WTC11 (cell line): ENCODE measurements around the gene TBCCD1. TPM values are rescaled to one million over a fixed set of nuclear protein-coding genes. Genes with fewer than 3 reads are reported as not detected.

Experiments
- ATAC-seq: fragments of 200-7000 bp; cut with Tn5 transposase; 2 replicates; pipeline ENCODE4 v1.10.0; 2021; ENCODE audit warnings: mild to moderate bottlenecking, moderate library complexity
- CTCF ChIA-PET: fragments of 300-600 bp; sonication (Branson Sonifier 250); formaldehyde crosslinking; loops from one replicate; lab custom pipeline; 2021; ENCODE audit warnings: antibody characterized with exemption; lab: Charles Lee
- POLR2A ChIA-PET: fragments of 350-600 bp; sonication (Branson Sonifier 250); formaldehyde crosslinking; loops from one replicate; lab custom pipeline; 2021; ENCODE audit warnings: antibody characterized with exemption; lab: Charles Lee
- DNase-seq: peaks from one replicate; pipeline ENCODE4 v3.0.0; 2021; ENCODE audit warnings: low spot score
- H3K27ac Mint-ChIP-seq: 2 replicates; pipeline ENCODE4 v1.8.0; 2021; ENCODE audit warnings: mixed read lengths
- H3K27me3 Mint-ChIP-seq: 2 replicates; pipeline ENCODE4 v1.8.0; 2021; ENCODE audit warnings: low read depth, mild to moderate bottlenecking, moderate library complexity, mixed read lengths
- H3K36me3 Mint-ChIP-seq: 2 replicates; pipeline ENCODE4 v1.8.0; 2021; ENCODE audit warnings: mixed read lengths
- H3K4me1 Mint-ChIP-seq: 2 replicates; pipeline ENCODE4 v1.8.0; 2022; ENCODE audit warnings: mixed read lengths
- H3K4me3 Mint-ChIP-seq: 2 replicates; pipeline ENCODE4 v1.8.0; 2021; ENCODE audit warnings: mild to moderate bottlenecking, moderate library complexity, mixed read lengths
- H3K9me3 Mint-ChIP-seq: 2 replicates; pipeline ENCODE4 v1.8.0; 2021; ENCODE audit warnings: mixed read lengths
- ATF1 ChIP-seq: sonication (generic); formaldehyde crosslinking; IDR thresholded peaks from 2 replicates; pipeline ENCODE4 v1.8.1; 2023; ENCODE audit warnings: mild to moderate bottlenecking, moderate library complexity, missing genetic modification reagents
- E2F1 ChIP-seq: sonication (generic); formaldehyde crosslinking; IDR thresholded peaks from 2 replicates; pipeline ENCODE4 v1.8.0; 2022; ENCODE audit warnings: mild to moderate bottlenecking, missing genetic modification reagents
- ERG ChIP-seq: fragments of 250-450 bp; sonication (Bioruptor Pico); IDR thresholded peaks from 2 replicates; pipeline ENCODE4 v1.8.0; 2021; ENCODE audit warnings: mild to moderate bottlenecking
- ETV6 ChIP-seq: sonication (generic); formaldehyde crosslinking; IDR thresholded peaks from 2 replicates; pipeline ENCODE4 v1.8.1; 2022; ENCODE audit warnings: mild to moderate bottlenecking, missing genetic modification reagents
- FOXJ3 ChIP-seq: sonication (generic); formaldehyde crosslinking; IDR thresholded peaks from 2 replicates; pipeline ENCODE4 v1.9.0; 2021; ENCODE audit warnings: missing genetic modification reagents, mild to moderate bottlenecking, borderline replicate concordance
- FOXK1 ChIP-seq: sonication (generic); formaldehyde crosslinking; IDR thresholded peaks from 2 replicates; pipeline ENCODE4 v1.8.0; 2022; ENCODE audit warnings: mild to moderate bottlenecking, moderate library complexity, missing genetic modification reagents
- FOXP1 ChIP-seq: sonication (generic); formaldehyde crosslinking; IDR thresholded peaks from 2 replicates; pipeline ENCODE4 v1.8.0; 2022; ENCODE audit warnings: missing genetic modification reagents, mild to moderate bottlenecking, moderate library complexity, borderline replicate concordance
- GABPB1 ChIP-seq: sonication (generic); formaldehyde crosslinking; IDR thresholded peaks from 2 replicates; pipeline ENCODE4 v1.8.1; 2023; ENCODE audit warnings: mild to moderate bottlenecking, missing genetic modification reagents
- HMGA2 ChIP-seq: fragments of 250-450 bp; sonication (Bioruptor Pico); IDR thresholded peaks from 2 replicates; pipeline ENCODE4 v1.4.0; 2021; ENCODE audit warnings: mild to moderate bottlenecking, moderate library complexity
- IRF2 ChIP-seq: sonication (generic); formaldehyde crosslinking; IDR thresholded peaks from 2 replicates; pipeline ENCODE4 v1.8.0; 2022; ENCODE audit warnings: low read depth, missing genetic modification reagents, borderline replicate concordance
- JAZF1 ChIP-seq: fragments of 250-450 bp; sonication (Bioruptor Pico); IDR thresholded peaks from 2 replicates; pipeline ENCODE4 v1.9.0; 2021; ENCODE audit warnings: moderate library complexity, mild to moderate bottlenecking, inconsistent platforms
- NFATC4 ChIP-seq: fragments of 250-450 bp; sonication (Bioruptor Pico); IDR thresholded peaks from 2 replicates; pipeline ENCODE4 v1.9.0; 2021; ENCODE audit warnings: mild to moderate bottlenecking
- SP1 ChIP-seq: sonication (generic); formaldehyde crosslinking; conservative IDR thresholded peaks from 2 replicates; pipeline ENCODE4 v1.8.1; 2022; ENCODE audit warnings: missing genetic modification reagents
- ZBTB43 ChIP-seq: sonication (generic); formaldehyde crosslinking; IDR thresholded peaks from 2 replicates; pipeline ENCODE4 v1.8.1; 2023; ENCODE audit warnings: mild to moderate bottlenecking, missing genetic modification reagents
- ZMAT4 ChIP-seq: fragments of 250-450 bp; sonication (Bioruptor Pico); IDR thresholded peaks from 2 replicates; pipeline ENCODE4 v1.9.0; 2021; ENCODE audit warnings: mild to moderate bottlenecking
- ZNF317 ChIP-seq: sonication (generic); formaldehyde crosslinking; IDR thresholded peaks from 2 replicates; pipeline ENCODE4 v1.8.1; 2023; ENCODE audit warnings: low read depth, mild to moderate bottlenecking, moderate library complexity, missing genetic modification reagents, borderline replicate concordance
- ZNF512 ChIP-seq: sonication (generic); formaldehyde crosslinking; IDR thresholded peaks from 2 replicates; pipeline ENCODE4 v1.8.1; 2022; ENCODE audit warnings: missing genetic modification reagents, borderline replicate concordance
- ZNF532 ChIP-seq: fragments of 250-450 bp; sonication (Bioruptor Pico); IDR thresholded peaks from 2 replicates; pipeline ENCODE4 v1.9.0; 2021; ENCODE audit warnings: mild to moderate bottlenecking, borderline replicate concordance
- ZNF671 ChIP-seq: fragments of 250-450 bp; sonication (Bioruptor Pico); IDR thresholded peaks from 2 replicates; pipeline ENCODE4 v1.8.0; 2021; ENCODE audit warnings: mild to moderate bottlenecking
- total RNA-seq: library from RNA; stranded (reverse); gene quantifications from 3 replicates; pipeline ENCODE4 v1.2.3, GENCODE V29; 2021

The TBCCD1 gene
- total RNA-seq, 1 experiment from 2014 or later, result 10.6 TPM

- H3K4me3 Mint-ChIP-seq, result no peak overlapping the region
- no peaks in the 10 kb centered on the region for H3K36me3 Mint-ChIP-seq
- ATAC-seq, result no peak
- no peak overlapping the region for H3K27ac Mint-ChIP-seq
- TF ChIP-seq E2F1 (CRISPR knock-in tag) (no peak), IRF2 (CRISPR knock-in tag) (no peak), ZNF532 (no peak), GABPB1 (CRISPR knock-in tag) (peak; percentile 25; the same call in 1 of the 2 replicates), ZMAT4 (no peak), ETV6 (CRISPR knock-in tag) (no peak), ZNF317 (CRISPR knock-in tag) (no peak), SP1 (CRISPR knock-in tag) (no peak)
- H3K27me3 Mint-ChIP-seq, result peaks cover 24% of the 10 kb centered on the region
- no peak for DNase-seq
- H3K4me1 Mint-ChIP-seq, result peaks cover 18% of the 10 kb centered on the region
- POLR2A ChIA-PET, result interaction anchor here (0.6 kb wide), 1 partner anchor 160 kb away, joined by 11 read pairs; no protein-coding TSS in a partner anchor
- CTCF ChIA-PET, result interaction anchor here (1.0 to 4.7 kb wide), 16 partner anchors 9 to 671 kb away, joined by 3 to 87 read pairs (median 6); no protein-coding TSS in a partner anchor
- H3K9me3 Mint-ChIP-seq, result no peaks in the 10 kb centered on the region
These were observed 46.6 kb upstream of the TBCCD1 start for GRCh38 chr3:186613637-186614265.

- no peaks in the 10 kb centered on the region for H3K36me3 Mint-ChIP-seq
- CTCF ChIA-PET, result interaction anchor here (1.2 to 4.7 kb wide), 5 partner anchors 12 to 670 kb away, joined by 4 to 87 read pairs (median 7); no protein-coding TSS in a partner anchor
- no peak within 1 kb of the TSS for H3K27ac Mint-ChIP-seq
- ATAC-seq, result no peak
- H3K4me3 Mint-ChIP-seq, result no peak within 1 kb of the TSS
- H3K27me3 Mint-ChIP-seq, result peaks cover 16% of the 10 kb centered on the region
- no peaks in the 10 kb centered on the region for H3K9me3 Mint-ChIP-seq
- TF ChIP-seq GABPB1 (CRISPR knock-in tag), result peak; percentile 91
- TF ChIP-seq ATF1 (CRISPR knock-in tag), result no peak
- no peak for TF ChIP-seq FOXK1 (CRISPR knock-in tag)
- TF ChIP-seq FOXP1 (CRISPR knock-in tag), result no peak
- TF ChIP-seq, all 79 proteins: peak for 1
- no peak for DNase-seq
- H3K4me1 Mint-ChIP-seq, result peaks cover 18% of the 10 kb centered on the region
- POLR2A ChIA-PET, result interaction anchor here (0.6 kb wide), 1 partner anchor 161 kb away, joined by 11 read pairs; no protein-coding TSS in a partner anchor
These were observed 45.8 kb upstream of the TBCCD1 start, which contains the start of gene AHSG for GRCh38 chr3:186612721-186613636. Gene AHSG (plus strand): TSS chr3:186613060. CDS start chr3:186613142, 82 bp downstream.

- Mint-ChIP-seq H3K4me3 (no peak overlapping the region), H3K27me3 (peaks cover 7% of the 10 kb centered on the region), H3K27ac (no peak overlapping the region), H3K9me3 (no peaks in the 10 kb centered on the region), H3K36me3 (no peaks in the 10 kb centered on the region), H3K4me1 (peaks cover 12% of the 10 kb centered on the region)
- DNase-seq, result no peak
- ChIA-PET CTCF (interaction anchor here (1.9 to 3.7 kb wide), 2 partner anchors 11 to 15 kb away, joined by 7 to 87 read pairs; no protein-coding TSS in a partner anchor), POLR2A (no interaction called here)
- no peak for ATAC-seq
- TF ChIP-seq ZNF671 (CRISPR knock-in tag) (no peak), ZNF512 (CRISPR knock-in tag) (no peak), JAZF1 (no peak), NFATC4 (no peak), ERG (CRISPR knock-in tag) (no peak), FOXJ3 (CRISPR knock-in tag) (no peak), ZBTB43 (CRISPR knock-in tag) (no peak), HMGA2 (CRISPR knock-in tag) (no peak)
These were observed 44.9 kb upstream of the TBCCD1 start for GRCh38 chr3:186612065-186612464.
